HL-60 (cell line): ENCODE measurements around the gene SMIM36.

Source experiments
- DNase-seq, 2 experiments: peaks; one replicate each; pipeline ENCODE4 v3.0.0-alpha.2; 2010 to 2020; ENCODE audit warnings: low read depth in 1 of 2, low spot score in 1 of 2
- H3K27ac ChIP-seq: fragments of 250-450 bp; sonication (Bioruptor Pico); replicated peaks from 2 replicates; pipeline ENCODE4 v1.5.1; 2020; ENCODE audit warnings: mild to moderate bottlenecking, moderate library complexity
- H3K27me3 ChIP-seq: fragments of 250-450 bp; sonication (Bioruptor Pico); 2 replicates; pipeline ENCODE4 v1.5.1; 2021; ENCODE audit warnings: mild to moderate bottlenecking, moderate library complexity; ENCODE audit not compliant: insufficient read depth, poor library complexity, severe bottlenecking
- H3K4me3 ChIP-seq: replicated peaks from 2 replicates; pipeline ENCODE4 v1.5.1; 2011; ENCODE audit warnings: mild to moderate bottlenecking, control low read depth, low read length; ENCODE audit not compliant: insufficient read depth
- CTCF ChIP-seq: IDR thresholded peaks from one replicate; pipeline ENCODE4 v1.5.1; 2011; ENCODE audit warnings: low read length, control low read depth, inconsistent platforms; ENCODE audit not compliant: insufficient read depth
- GABPA ChIP-seq: IDR thresholded peaks from 2 replicates; pipeline ENCODE4 v1.6.1; 2012; ENCODE audit warnings: low read depth
- POLR2AphosphoS5 ChIP-seq: IDR thresholded peaks from 2 replicates; pipeline ENCODE4 v1.6.1; 2012; ENCODE audit warnings: low read depth
- REST ChIP-seq: IDR thresholded peaks from 2 replicates; pipeline ENCODE4 v1.6.1; 2012; ENCODE audit warnings: low read depth; ENCODE audit not compliant: insufficient replicate concordance
- SPI1 ChIP-seq: IDR thresholded peaks from 2 replicates; pipeline ENCODE4 v1.6.1; 2012; ENCODE audit warnings: low read depth, mild to moderate bottlenecking, borderline replicate concordance

SMIM36 gene

GRCh38 chr17:55496094-55496881 lies 15.0 kb downstream of the SMIM36 start:
- TF ChIP-seq GABPA = peak; percentile 35; the same call in 1 of the 2 replicates
- no peak for TF ChIP-seq SPI1
- H3K27me3 ChIP-seq = no peaks in the 10 kb centered on the region
- DNase-seq = peak; percentile 65 to 68
- peak overlapping the region; percentile 38; the same call in 1 of the 2 replicates for H3K27ac ChIP-seq
- no peak overlapping the region for H3K4me3 ChIP-seq

GRCh38 chr17:55495239-55495638 lies 16.0 kb downstream of the SMIM36 start:
- H3K27ac ChIP-seq = no peak overlapping the region
- TF ChIP-seq SPI1 (no peak), GABPA (no peak), POLR2AphosphoS5 (no peak)
- DNase-seq = no peak

GRCh38 chr17:55492781-55493341 lies 18.4 kb downstream of the SMIM36 start:
- Histone ChIP-seq H3K27me3 (no peaks in the 10 kb centered on the region), H3K4me3 (no peak overlapping the region), H3K27ac (no peak overlapping the region)
- DNase-seq = no peak
- no peak for TF ChIP-seq CTCF
- TF ChIP-seq REST = no peak
- no peak for TF ChIP-seq GABPA
- no peak for TF ChIP-seq SPI1
- TF ChIP-seq POLR2AphosphoS5 = no peak

More at GRCh38 chr17:55495239-55495638, 16.0 kb downstream of the SMIM36 start:
- H3K27me3 ChIP-seq = no peaks in the 10 kb centered on the region
- H3K4me3 ChIP-seq = no peak overlapping the region

GRCh38 chr17:55490376-55490775 lies 20.9 kb downstream of the SMIM36 start:
- Histone ChIP-seq H3K4me3 (no peak overlapping the region), H3K27ac (no peak overlapping the region), H3K27me3 (no peaks in the 10 kb centered on the region)
- TF ChIP-seq SPI1 (no peak), CTCF (no peak), REST (no peak), GABPA (no peak), POLR2AphosphoS5 (no peak)
- DNase-seq = no peak
